Stimulated activated memory B cell treated with anti-CD40 and anti-IgM and Interleukin-4, amounts not matched to agents 10 μg/mL and 1 μg/mL and 100 μg/mL, for 72 hours (primary cell): ENCODE data around the gene C2orf49.

ENCODE experiments used
- ATAC-seq: fragments of 150-1000 bp; cut with Tn5 transposase; 2 replicates; pipeline ENCODE4 v1.10.0; 2021
- H3K27ac Mint-ChIP-seq: one replicate; pipeline ENCODE4 v1.8.0; 2022; ENCODE audit warnings: mild to moderate bottlenecking, mixed read lengths
- H3K27me3 Mint-ChIP-seq: one replicate; pipeline ENCODE4 v1.8.0; 2022; ENCODE audit warnings: mixed read lengths
- H3K36me3 Mint-ChIP-seq: one replicate; pipeline ENCODE4 v1.8.0; 2022; ENCODE audit warnings: mixed read lengths
- H3K4me1 Mint-ChIP-seq: one replicate; pipeline ENCODE4 v1.8.0; 2022; ENCODE audit warnings: mixed read lengths
- H3K4me3 Mint-ChIP-seq: one replicate; pipeline ENCODE4 v1.8.0; 2022; ENCODE audit warnings: mild to moderate bottlenecking, moderate library complexity, mixed read lengths
- H3K9me3 Mint-ChIP-seq: one replicate; pipeline ENCODE4 v1.8.0; 2022; ENCODE audit warnings: mixed read lengths

C2orf49 gene

DNA sequence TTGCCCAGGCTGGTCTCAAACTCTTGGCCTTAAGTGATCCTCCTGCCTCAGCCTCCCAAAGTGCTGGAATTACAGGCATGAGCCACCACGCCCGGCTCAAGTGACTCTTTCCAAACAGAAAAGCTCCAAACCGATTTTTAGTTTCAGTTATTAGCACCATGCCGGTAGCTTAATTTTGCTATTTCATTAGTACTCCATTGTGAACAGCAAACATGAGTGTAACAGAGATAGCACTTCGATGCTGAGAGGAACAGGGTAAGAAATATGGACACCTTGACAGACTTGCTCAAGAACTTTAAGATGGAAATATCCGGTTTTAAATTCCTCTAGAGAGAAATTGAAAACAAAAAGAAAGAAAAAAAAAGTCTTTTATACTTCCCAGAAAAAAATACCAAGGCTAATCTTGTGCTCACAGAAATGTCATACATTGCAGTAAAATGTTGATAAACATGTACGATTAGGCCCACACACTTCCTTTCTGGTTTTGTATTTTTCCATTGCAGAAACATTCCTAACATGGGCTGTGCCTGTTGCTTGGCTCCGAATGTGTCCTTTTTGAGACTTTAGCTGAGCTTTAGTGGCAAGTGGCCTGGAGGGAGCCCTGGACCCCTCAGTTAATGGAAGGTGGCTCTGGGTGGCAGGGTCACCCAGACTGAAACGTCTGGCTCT lies 43.2 kb downstream of the C2orf49 start:
- Mint-ChIP-seq H3K9me3 (no peaks in the 10 kb centered on the region), H3K36me3 (no peaks in the 10 kb centered on the region), H3K27me3 (no peaks in the 10 kb centered on the region), H3K27ac (no peak overlapping the region), H3K4me1 (no peaks in the 10 kb centered on the region), H3K4me3 (no peak overlapping the region)
- ATAC-seq: no peak

DNA sequence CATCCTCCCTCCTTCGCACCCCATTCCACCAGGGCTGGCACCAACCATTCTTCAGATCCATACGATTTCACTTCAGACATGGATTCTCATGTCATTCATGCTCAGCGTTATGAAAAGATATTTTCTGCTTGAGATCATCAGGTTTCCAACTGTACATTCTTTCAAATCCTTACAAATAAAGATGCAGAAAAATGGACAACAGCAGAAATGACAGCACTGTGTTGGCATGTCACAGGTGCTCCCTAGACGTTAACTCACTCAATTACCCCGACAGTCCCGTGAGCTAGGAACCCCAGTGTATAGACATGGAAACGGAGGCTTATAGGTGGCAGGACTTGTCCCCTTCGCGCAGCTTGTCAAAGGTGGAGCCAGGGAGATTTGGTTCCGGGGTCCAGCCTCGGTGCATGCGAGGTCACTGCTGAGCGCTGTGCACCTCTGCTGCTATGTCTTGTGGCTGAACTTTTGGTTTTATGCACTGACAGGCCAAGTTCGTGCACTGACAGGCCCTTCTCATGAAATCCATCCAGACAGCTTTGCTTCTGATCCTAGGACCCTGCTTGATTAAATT lies 43.8 kb downstream of the C2orf49 start:
- no peaks in the 10 kb centered on the region for H3K4me1 Mint-ChIP-seq
- H3K27ac Mint-ChIP-seq: no peak overlapping the region
- H3K27me3 Mint-ChIP-seq: no peaks in the 10 kb centered on the region
- H3K4me3 Mint-ChIP-seq: no peak overlapping the region
- no peaks in the 10 kb centered on the region for H3K9me3 Mint-ChIP-seq
- no peaks in the 10 kb centered on the region for H3K36me3 Mint-ChIP-seq
- no peak for ATAC-seq

DNA sequence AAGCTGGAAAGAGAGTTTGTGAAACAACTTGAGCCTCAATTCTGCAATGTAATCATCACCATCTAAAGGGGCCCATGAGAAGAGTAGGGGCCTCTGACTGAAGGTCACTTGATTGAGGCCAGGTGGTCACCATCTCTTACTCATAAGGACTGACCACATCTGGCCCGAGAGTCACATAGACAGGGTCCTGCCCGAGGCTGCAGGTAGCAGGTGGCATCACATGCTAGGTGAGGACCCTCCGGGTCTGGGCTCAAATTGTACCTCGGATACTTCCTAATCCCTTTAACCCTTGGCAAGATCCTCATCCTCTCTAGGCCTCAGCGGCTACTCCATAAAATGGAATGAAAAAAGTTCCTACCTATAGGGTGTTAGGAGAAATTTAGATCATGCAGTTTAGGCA lies 44.8 kb downstream of the C2orf49 start:
- no peaks in the 10 kb centered on the region for H3K9me3 Mint-ChIP-seq
- ATAC-seq: no peak
- H3K4me1 Mint-ChIP-seq: no peaks in the 10 kb centered on the region
- no peak overlapping the region for H3K4me3 Mint-ChIP-seq
- no peaks in the 10 kb centered on the region for H3K36me3 Mint-ChIP-seq
- no peaks in the 10 kb centered on the region for H3K27me3 Mint-ChIP-seq
- H3K27ac Mint-ChIP-seq: no peak overlapping the region

DNA sequence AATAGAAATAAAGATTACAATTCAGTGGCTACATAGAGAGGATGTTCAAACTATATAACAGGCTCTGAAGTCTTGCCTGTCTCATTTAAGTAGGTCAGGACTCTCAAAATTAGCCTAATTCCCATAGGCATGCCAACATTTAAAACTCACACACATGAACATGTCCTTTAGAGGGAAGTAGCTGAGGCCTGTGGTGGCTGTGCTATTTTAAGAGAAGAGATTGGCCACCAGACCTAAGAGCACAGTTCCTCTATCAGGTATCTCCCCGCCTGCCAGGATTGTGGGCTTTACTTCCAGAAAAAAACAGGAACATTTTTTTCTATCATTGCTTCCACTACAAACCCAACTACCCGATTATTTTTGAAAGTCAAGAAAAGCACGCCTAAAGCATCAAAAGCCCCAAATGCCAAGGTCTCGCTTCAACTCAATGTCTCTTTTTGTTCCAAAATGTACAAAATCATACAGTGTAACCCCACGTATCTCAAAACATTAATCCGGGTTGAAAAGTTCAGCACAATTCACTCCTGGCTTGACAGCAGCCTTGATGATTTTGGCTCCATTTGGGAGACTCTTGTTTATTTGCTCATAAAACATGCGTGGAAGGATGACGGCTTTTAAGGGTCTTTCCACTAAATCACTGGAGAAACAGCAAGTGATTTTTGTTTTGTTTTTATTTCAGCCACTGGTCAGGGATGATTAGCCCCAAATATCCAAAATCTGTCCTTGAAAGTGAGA lies 46.3 kb downstream of the C2orf49 start:
- H3K36me3 Mint-ChIP-seq: no peaks in the 10 kb centered on the region
- no peaks in the 10 kb centered on the region for H3K27me3 Mint-ChIP-seq
- H3K27ac Mint-ChIP-seq: no peak overlapping the region
- no peak overlapping the region for H3K4me3 Mint-ChIP-seq
- H3K9me3 Mint-ChIP-seq: no peaks in the 10 kb centered on the region
- ATAC-seq: no peak
- H3K4me1 Mint-ChIP-seq: no peaks in the 10 kb centered on the region

DNA sequence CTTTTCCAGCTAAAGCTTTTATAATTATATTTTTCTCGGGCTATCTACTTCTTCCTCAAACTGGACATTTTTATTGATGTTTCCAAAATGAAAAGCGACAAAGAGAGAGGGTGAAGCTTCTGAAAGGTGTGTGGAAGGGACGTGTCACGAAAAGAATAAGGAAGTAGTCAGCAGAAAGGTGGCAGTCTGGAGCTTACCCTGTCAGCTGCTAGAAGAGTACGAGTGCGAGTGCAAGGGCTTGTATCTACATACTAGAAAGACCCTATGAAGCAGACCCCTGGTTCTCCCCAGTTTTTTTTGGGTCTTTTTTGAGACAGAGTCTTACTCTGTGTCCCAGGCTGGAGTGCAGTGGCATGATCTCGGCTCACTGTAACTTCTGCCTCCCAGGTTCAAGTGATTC lies 46.9 kb downstream of the C2orf49 start:
- no peak overlapping the region for H3K4me3 Mint-ChIP-seq
- H3K27ac Mint-ChIP-seq: no peak overlapping the region
- H3K9me3 Mint-ChIP-seq: no peaks in the 10 kb centered on the region
- no peaks in the 10 kb centered on the region for H3K36me3 Mint-ChIP-seq
- no peaks in the 10 kb centered on the region for H3K27me3 Mint-ChIP-seq
- no peak for ATAC-seq
- no peaks in the 10 kb centered on the region for H3K4me1 Mint-ChIP-seq

DNA sequence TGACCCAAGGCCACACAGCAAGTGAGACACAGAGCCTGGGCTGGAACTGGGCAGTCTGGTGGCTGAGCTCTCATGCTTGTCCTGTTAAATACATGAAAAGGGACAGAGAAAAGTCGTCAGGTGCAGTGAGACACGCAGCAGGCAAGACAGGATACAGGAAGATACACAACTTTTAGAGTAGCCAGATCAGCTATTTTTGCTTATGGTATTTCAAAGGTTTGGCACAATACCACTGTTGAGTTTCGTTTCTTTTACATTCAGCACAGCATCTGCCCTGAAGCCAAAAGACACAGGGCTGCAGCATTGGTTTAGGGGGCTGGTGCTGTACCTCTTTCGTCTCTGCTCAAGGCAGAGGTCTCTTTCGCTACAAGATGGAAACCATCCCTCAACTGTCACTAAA lies 47.5 kb downstream of the C2orf49 start:
- H3K36me3 Mint-ChIP-seq: no peaks in the 10 kb centered on the region
- H3K9me3 Mint-ChIP-seq: no peaks in the 10 kb centered on the region
- ATAC-seq: no peak
- no peaks in the 10 kb centered on the region for H3K27me3 Mint-ChIP-seq
- H3K27ac Mint-ChIP-seq: no peak overlapping the region
- H3K4me3 Mint-ChIP-seq: no peak overlapping the region
- H3K4me1 Mint-ChIP-seq: no peaks in the 10 kb centered on the region

DNA sequence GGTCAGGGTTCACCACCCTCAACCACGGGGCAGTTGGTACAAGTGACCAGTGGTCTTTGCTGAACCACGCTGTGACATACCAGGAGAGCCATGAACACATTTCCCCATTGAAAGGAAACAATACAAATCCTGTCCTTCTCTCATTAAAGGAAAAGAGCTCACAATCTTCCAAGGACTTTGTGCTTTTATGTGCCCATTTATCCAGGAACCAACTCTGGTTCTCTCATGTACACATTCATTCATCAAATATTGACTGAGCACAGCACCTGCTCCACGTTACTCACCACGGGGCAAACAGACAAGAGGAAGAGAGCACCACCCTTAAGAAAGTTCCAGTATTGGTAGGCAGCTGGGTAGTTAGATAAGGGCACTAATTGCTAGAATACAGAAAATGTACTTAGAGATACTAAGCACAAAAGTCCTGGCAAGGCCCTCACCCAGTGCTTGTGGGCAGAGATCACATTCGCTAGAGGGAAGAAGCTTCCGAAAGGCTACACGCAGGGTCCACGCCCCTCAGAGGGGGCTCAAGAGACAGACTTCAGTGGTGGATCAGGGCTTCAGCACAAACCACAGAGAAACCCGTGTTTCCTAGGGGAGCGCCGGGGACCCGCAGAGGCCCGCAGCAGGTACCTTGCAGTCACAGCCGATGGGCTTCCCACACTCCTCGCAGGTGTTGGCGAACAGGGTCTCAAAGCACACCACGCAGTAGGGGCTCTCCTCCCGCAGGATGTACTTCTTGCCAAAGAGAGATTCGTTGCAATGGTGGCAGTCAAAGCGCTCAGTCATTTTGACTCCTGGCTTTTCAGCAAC lies 48.6 kb downstream of the C2orf49 start:
- no peak overlapping the region for H3K4me3 Mint-ChIP-seq
- no peaks in the 10 kb centered on the region for H3K9me3 Mint-ChIP-seq
- no peaks in the 10 kb centered on the region for H3K27me3 Mint-ChIP-seq
- no peak overlapping the region for H3K27ac Mint-ChIP-seq
- H3K36me3 Mint-ChIP-seq: no peaks in the 10 kb centered on the region
- no peak for ATAC-seq
- H3K4me1 Mint-ChIP-seq: no peaks in the 10 kb centered on the region

DNA sequence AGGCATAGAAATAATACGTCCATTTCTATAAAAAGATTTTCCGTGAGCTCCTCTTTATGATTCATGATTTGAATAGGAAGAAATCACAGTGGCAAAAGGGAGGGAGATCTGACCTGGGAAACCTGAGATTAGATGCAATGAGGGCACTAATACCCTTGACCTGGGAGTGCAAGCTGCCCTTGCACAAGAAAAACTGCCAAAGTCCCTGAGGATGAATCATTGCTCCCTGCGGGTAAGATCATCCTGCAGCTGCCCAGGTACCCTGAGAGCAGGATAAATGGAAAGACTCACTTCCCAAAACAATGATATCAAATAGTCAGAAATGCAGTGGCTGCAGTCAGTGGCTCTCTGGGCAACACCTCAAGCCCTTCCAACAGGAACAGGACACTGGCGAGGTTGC lies 49.9 kb downstream of the C2orf49 start:
- Mint-ChIP-seq H3K27ac (no peak overlapping the region), H3K4me1 (no peaks in the 10 kb centered on the region), H3K27me3 (no peaks in the 10 kb centered on the region), H3K4me3 (no peak overlapping the region), H3K36me3 (no peaks in the 10 kb centered on the region), H3K9me3 (no peaks in the 10 kb centered on the region)
- no peak for ATAC-seq

DNA sequence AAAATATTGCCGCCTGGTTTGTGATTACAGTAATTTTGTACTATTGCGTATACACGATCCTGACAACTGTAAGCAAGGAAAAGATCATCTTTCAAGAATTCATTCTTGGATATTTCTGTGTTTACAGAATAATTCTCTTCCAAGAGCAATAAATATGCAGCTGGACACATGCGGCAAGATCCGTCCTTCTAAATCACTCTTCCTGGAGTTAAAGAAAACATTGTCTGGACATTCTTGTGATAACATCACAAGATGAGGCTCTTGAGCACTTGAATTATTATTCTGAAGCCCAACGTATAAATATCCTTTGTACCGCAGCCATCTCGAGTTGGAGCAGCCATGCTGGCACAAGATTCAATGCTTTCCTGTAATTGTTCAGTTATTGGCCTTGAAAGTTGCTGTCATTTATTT lies 51.6 kb downstream of the C2orf49 start:
- H3K27me3 Mint-ChIP-seq: peaks cover 4% of the 10 kb centered on the region
- no peak overlapping the region for H3K27ac Mint-ChIP-seq
- H3K9me3 Mint-ChIP-seq: no peaks in the 10 kb centered on the region
- H3K4me3 Mint-ChIP-seq: no peak overlapping the region
- ATAC-seq: no peak
- no peaks in the 10 kb centered on the region for H3K4me1 Mint-ChIP-seq
- H3K36me3 Mint-ChIP-seq: no peaks in the 10 kb centered on the region

DNA sequence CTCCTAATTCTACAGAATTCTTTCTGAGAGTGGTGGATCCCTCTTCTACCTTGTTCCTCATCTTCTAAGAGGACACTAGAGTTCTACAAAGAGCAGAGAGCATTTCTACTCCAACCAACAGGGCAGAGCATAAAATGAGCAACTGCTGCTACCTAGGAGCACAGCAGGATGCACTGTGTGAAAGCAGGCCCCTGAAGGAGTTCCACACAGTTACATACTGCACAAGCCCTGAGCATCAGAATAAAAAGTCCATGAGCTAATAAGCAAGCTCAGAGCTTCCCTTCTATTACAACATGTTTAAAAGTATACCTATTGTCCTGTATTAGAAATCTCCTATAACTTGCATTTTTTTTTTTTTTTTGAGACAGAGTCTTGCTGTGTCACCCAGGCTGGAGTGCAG lies 53.1 kb downstream of the C2orf49 start:
- Mint-ChIP-seq H3K36me3 (no peaks in the 10 kb centered on the region), H3K27me3 (peaks cover 18% of the 10 kb centered on the region), H3K9me3 (no peaks in the 10 kb centered on the region), H3K4me1 (no peaks in the 10 kb centered on the region), H3K27ac (no peak overlapping the region), H3K4me3 (no peak overlapping the region)
- no peak for ATAC-seq

DNA sequence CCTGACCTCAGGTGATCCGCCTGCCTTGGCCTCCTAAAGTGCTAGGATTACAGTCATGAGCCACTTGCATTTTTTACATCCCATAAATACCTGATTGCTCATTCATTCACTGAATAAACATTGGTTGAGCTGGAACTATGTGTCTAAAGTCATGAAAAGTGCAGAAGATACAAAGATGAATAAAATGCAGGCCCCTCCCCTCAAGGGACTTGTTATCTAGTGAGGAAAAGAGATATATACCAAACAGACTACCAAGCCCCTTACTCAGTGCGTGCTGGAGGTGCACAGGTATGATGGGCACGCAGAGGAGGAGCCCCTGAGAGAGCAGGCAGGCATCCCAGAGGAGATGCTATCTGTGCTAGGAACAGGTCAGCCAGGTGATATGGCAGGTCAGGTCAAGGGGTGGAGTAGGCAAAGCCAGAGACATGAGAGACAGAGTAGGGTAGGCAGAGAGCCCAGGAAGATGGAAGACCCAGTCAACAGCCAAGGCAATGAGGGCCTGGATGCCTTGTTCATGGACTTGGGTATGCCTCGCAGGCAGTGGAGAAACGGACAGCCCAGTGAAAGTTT lies 53.8 kb downstream of the C2orf49 start:
- Mint-ChIP-seq H3K36me3 (no peaks in the 10 kb centered on the region), H3K27me3 (peaks cover 25% of the 10 kb centered on the region), H3K9me3 (no peaks in the 10 kb centered on the region), H3K4me1 (no peaks in the 10 kb centered on the region), H3K27ac (no peak overlapping the region), H3K4me3 (no peak overlapping the region)
- no peak for ATAC-seq

DNA sequence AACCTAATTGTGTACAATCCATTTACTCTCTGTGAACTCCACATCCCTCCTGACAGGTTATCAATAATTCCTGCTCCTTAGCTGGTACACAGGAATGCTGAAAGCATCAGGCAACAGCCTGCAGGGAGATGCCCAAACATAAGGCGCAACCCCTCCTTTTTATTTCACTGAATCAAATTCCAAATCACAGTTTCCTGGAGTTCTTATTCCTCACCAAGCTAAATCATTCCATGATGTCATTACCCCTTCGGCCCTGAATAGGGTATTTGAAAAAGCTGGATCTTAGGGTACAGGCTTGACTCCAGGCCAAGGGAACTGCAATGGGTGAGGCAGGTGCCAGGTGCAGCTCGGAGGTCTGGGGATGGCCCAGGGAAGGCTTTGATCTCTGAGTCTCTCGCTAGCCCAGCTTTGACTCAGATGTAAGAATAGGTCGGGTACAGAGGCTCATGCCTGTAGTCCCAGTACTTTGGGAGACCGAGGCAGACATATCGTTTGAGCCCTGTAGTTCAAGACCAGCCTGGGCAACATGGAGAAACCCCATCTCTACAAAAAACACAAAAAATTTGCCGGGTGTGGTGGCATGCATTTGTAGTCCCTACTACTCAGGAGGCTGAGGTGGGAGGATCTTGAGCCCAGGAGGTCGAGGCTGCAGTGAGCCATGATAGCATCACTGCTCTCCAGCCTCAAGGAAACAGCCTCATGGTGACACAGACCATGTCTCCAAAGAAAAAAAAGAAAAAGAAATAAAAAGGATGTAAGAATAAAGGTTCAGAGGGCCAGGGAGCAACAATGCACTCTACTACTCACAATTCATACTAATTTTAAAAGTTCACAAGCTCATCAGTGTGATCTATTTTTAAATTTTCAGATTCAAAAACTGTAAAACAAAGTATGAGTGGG lies 54.7 kb downstream of the C2orf49 start:
- no peak overlapping the region for H3K4me3 Mint-ChIP-seq
- H3K27ac Mint-ChIP-seq: no peak overlapping the region
- ATAC-seq: no peak
- H3K36me3 Mint-ChIP-seq: no peaks in the 10 kb centered on the region
- H3K4me1 Mint-ChIP-seq: no peaks in the 10 kb centered on the region
- H3K9me3 Mint-ChIP-seq: no peaks in the 10 kb centered on the region
- peaks cover 31% of the 10 kb centered on the region for H3K27me3 Mint-ChIP-seq

DNA sequence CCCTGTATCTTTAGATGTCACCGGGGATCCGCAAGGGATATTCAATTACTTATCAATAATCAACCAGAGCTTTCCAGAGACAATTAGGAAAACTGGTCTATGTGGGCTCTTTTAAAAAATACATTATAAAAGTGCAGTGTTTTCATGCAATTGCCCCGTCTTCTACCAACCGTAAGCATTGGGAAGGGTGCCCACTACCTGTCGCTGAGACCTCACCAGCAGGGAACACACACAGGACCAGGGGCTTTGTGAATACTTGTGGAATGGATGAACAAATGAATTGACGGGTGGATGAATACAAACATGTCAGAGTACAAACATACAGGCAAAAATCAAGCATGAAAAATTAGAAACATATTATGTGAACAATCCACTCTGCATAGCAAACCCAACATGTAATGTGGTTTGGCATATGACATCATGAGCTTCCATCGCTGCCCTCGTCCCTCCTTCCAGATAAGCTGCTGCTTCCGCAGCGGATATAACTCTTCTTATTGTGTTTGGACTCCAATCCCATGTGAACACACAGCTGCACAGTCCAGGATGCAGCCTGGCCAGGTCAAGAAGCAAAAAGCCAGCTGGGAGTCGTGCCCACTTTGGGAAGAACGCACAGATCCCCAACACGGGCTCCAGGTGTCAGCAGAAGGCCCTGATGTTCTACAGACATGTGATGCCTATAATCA lies 56.2 kb downstream of the C2orf49 start:
- peaks cover 4% of the 10 kb centered on the region for H3K4me1 Mint-ChIP-seq
- no peaks in the 10 kb centered on the region for H3K36me3 Mint-ChIP-seq
- no peak overlapping the region for H3K27ac Mint-ChIP-seq
- H3K27me3 Mint-ChIP-seq: peaks cover 34% of the 10 kb centered on the region
- no peak for ATAC-seq
- H3K4me3 Mint-ChIP-seq: no peak overlapping the region
- no peaks in the 10 kb centered on the region for H3K9me3 Mint-ChIP-seq
